Suprapubic skin (tissue), 4 donors: ENCODE data around the gene MRPL47. TPM values are rescaled to one million over a fixed set of nuclear protein-coding genes. Genes with fewer than 3 reads are reported as not detected.
"Not testable (repeated sequence)": the region's sequence is repeated elsewhere in the genome, so short reads cannot be mapped to it uniquely, and the experiment has no call there.

Source experiments
- DNase-seq, 2 donors: peaks; one replicate each; pipeline ENCODE4 v3.0.0-alpha.2; 2019; ENCODE audit warnings: low spot score in 2 of 2
- H3K27ac ChIP-seq: fragments of 200-600 bp; sonication (generic); one replicate; pipeline ENCODE4 v1.5.1; 2019
- H3K27me3 ChIP-seq: fragments of 200-600 bp; sonication (generic); one replicate; pipeline ENCODE4 v1.5.1; 2019
- H3K36me3 ChIP-seq: fragments of 200-600 bp; sonication (generic); one replicate; pipeline ENCODE4 v1.5.1; 2019
- H3K4me1 ChIP-seq: fragments of 200-600 bp; sonication (generic); one replicate; pipeline ENCODE4 v1.5.1; 2019
- H3K4me3 ChIP-seq: fragments of 200-600 bp; sonication (generic); one replicate; pipeline ENCODE4 v1.5.1; 2019; ENCODE audit warnings: mild to moderate bottlenecking
- H3K9me3 ChIP-seq: fragments of 200-600 bp; sonication (generic); one replicate; pipeline ENCODE4 v1.5.1; 2019
- CTCF ChIP-seq, 2 donors: fragments of 200-600 bp in 1 of 2; fragments of 450-650 bp in 1 of 2; sonication (generic) in 1 of 2; IDR thresholded peaks; one replicate each; pipeline ENCODE4 v1.5.1; 2016 to 2019; ENCODE audit warnings: antibody characterized with exemption in 2 of 2, mild to moderate bottlenecking in 1 of 2, moderate library complexity in 1 of 2
- EP300 ChIP-seq: sonication (generic); formaldehyde crosslinking; IDR thresholded peaks from one replicate; pipeline ENCODE4 v1.6.1; 2017; ENCODE audit warnings: antibody characterized with exemption
- POLR2A ChIP-seq, 2 donors: fragments of 450-650 bp; IDR thresholded peaks; one replicate each; pipeline ENCODE4 v1.6.1; 2017; ENCODE audit warnings: antibody characterized with exemption in 2 of 2, mild to moderate bottlenecking in 2 of 2, moderate library complexity in 2 of 2
- POLR2AphosphoS5 ChIP-seq, 3 donors: sonication (generic); formaldehyde crosslinking; IDR thresholded peaks; one replicate each; pipeline ENCODE4 v1.6.1; 2017; ENCODE audit warnings: antibody characterized with exemption in 3 of 3
- WGBS: methylation state at CpG from one replicate; pipeline ENCODE4 v1.1.5; 2018; 5-methylcytosine and 5-hydroxymethylcytosine counted together
- total RNA-seq, 4 donors: library from RNA; depleted of rRNA; stranded (reverse); fragments of >200 nt; gene quantifications; one replicate each; pipeline ENCODE4 v1.1.0, GENCODE V29; 2016

Gene MRPL47
- total RNA-seq, 4 donors from 2014 or later: 9.6 to 14.5 (median 12.1) TPM

GRCh38 chr3:179646177-179646576, 41.7 kb upstream of the MRPL47 start:
- WGBS: 80% methylated on average over 3 of the region's 3 CpGs

GRCh38 chr3:179643837-179644236, 39.4 kb upstream of the MRPL47 start:
- H3K27ac ChIP-seq, H3K36me3 ChIP-seq, H3K9me3 ChIP-seq, H3K4me3 ChIP-seq, DNase-seq, H3K27me3 ChIP-seq, H3K4me1 ChIP-seq: not testable (repeated sequence)
- WGBS: 94% methylated on average over 8 of the region's 8 CpGs

More at GRCh38 chr3:179646177-179646576, 41.7 kb upstream of the MRPL47 start:
- Histone ChIP-seq H3K4me3 (no peak overlapping the region), H3K36me3 (no peaks in the 10 kb centered on the region), H3K9me3 (no peaks in the 10 kb centered on the region), H3K27me3 (no peaks in the 10 kb centered on the region), H3K27ac (no peak overlapping the region), H3K4me1 (no peaks in the 10 kb centered on the region)
- DNase-seq: no peak
- no peak for TF ChIP-seq POLR2A (IDR thresholded peaks at IDR 0.05)
- TF ChIP-seq EP300: no peak
- TF ChIP-seq CTCF (IDR thresholded peaks at IDR 0.05): no peak
- TF ChIP-seq POLR2AphosphoS5 (IDR thresholded peaks at IDR 0.05): no peak

GRCh38 chr3:179642871-179643270, 38.4 kb upstream of the MRPL47 start:
- Histone ChIP-seq H3K9me3 (no peaks in the 10 kb centered on the region), H3K4me3 (no peak overlapping the region), H3K27me3 (no peaks in the 10 kb centered on the region), H3K27ac (no peak overlapping the region), H3K4me1 (no peaks in the 10 kb centered on the region), H3K36me3 (no peaks in the 10 kb centered on the region)
- no peak for DNase-seq
- 89% methylated on average over 3 of the region's 3 CpGs for WGBS
- no peak for TF ChIP-seq EP300
- no peak for TF ChIP-seq CTCF (IDR thresholded peaks at IDR 0.05)
- TF ChIP-seq POLR2AphosphoS5 (IDR thresholded peaks at IDR 0.05): no peak
- TF ChIP-seq POLR2A (IDR thresholded peaks at IDR 0.05): no peak

- no peaks in the 10 kb centered on the region for H3K4me1 ChIP-seq
- WGBS: 93% methylated on average over 1 of the region's 1 CpG
- H3K4me3 ChIP-seq: no peak overlapping the region
Measured at GRCh38 chr3:179640469-179640868, 36.0 kb upstream of the MRPL47 start.

GRCh38 chr3:179630753-179631451, 26.5 kb upstream of the MRPL47 start:
- no peak overlapping the region for H3K27ac ChIP-seq
- no peak overlapping the region for H3K4me3 ChIP-seq
- no peak for DNase-seq
- no peaks in the 10 kb centered on the region for H3K27me3 ChIP-seq
- H3K9me3 ChIP-seq: no peaks in the 10 kb centered on the region
- 59% methylated on average over 3 of the region's 3 CpGs for WGBS
- no peaks in the 10 kb centered on the region for H3K4me1 ChIP-seq
- peaks cover under 1% of the 10 kb centered on the region for H3K36me3 ChIP-seq
- TF ChIP-seq CTCF (IDR thresholded peaks at IDR 0.05) (no peak), POLR2A (IDR thresholded peaks at IDR 0.05) (no peak), POLR2AphosphoS5 (IDR thresholded peaks at IDR 0.05) (no peak), EP300 (no peak)

More at GRCh38 chr3:179640469-179640868, 36.0 kb upstream of the MRPL47 start:
- no peaks in the 10 kb centered on the region for H3K36me3 ChIP-seq
- H3K9me3 ChIP-seq: no peaks in the 10 kb centered on the region
- no peak overlapping the region for H3K27ac ChIP-seq
- TF ChIP-seq EP300 (no peak), CTCF (IDR thresholded peaks at IDR 0.05) (no peak), POLR2A (IDR thresholded peaks at IDR 0.05) (no peak), POLR2AphosphoS5 (IDR thresholded peaks at IDR 0.05) (no peak)
- no peaks in the 10 kb centered on the region for H3K27me3 ChIP-seq
- DNase-seq: no peak

GRCh38 chr3:179624451-179624850, 20.0 kb upstream of the MRPL47 start:
- Histone ChIP-seq H3K36me3 (peaks cover 54% of the 10 kb centered on the region), H3K9me3 (no peaks in the 10 kb centered on the region), H3K27ac (no peak overlapping the region), H3K27me3 (no peaks in the 10 kb centered on the region), H3K4me1 (no peaks in the 10 kb centered on the region), H3K4me3 (no peak overlapping the region)
- TF ChIP-seq EP300: no peak
- TF ChIP-seq CTCF (IDR thresholded peaks at IDR 0.05): no peak
- TF ChIP-seq POLR2AphosphoS5 (IDR thresholded peaks at IDR 0.05): no peak
- TF ChIP-seq POLR2A (IDR thresholded peaks at IDR 0.05): no peak
- WGBS: 85% methylated on average over 3 of the region's 3 CpGs
- no peak for DNase-seq
